Muscle layer of duodenum (tissue), 2 donors: ENCODE measurements around the gene ZNF608.

Experiments used
- H3K27ac ChIP-seq: one replicate; pipeline ENCODE4 v1.7.0; 2013; ENCODE audit warnings: mild to moderate bottlenecking, low read length
- H3K27me3 ChIP-seq: one replicate; pipeline ENCODE4 v1.7.0; 2013; ENCODE audit warnings: low read depth, mild to moderate bottlenecking, control low read depth, low read length
- H3K36me3 ChIP-seq, 2 donors: one replicate each; pipeline ENCODE4 v1.7.0; 2013; ENCODE audit warnings: low read length in 2 of 2, control low read depth in 1 of 2, mild to moderate bottlenecking in 1 of 2; ENCODE audit not compliant: insufficient read depth in 2 of 2, control insufficient read depth in 1 of 2
- H3K4me1 ChIP-seq, 2 donors: one replicate each; pipeline ENCODE4 v1.7.0; 2013; ENCODE audit warnings: low read length in 2 of 2, mild to moderate bottlenecking in 2 of 2, control low read depth in 1 of 2, moderate library complexity in 1 of 2; ENCODE audit not compliant: insufficient read depth in 2 of 2, control insufficient read depth in 1 of 2
- H3K4me3 ChIP-seq, 2 donors: one replicate each; pipeline ENCODE4 v1.7.0; 2013; ENCODE audit warnings: low read length in 2 of 2, low read depth in 1 of 2, mild to moderate bottlenecking in 1 of 2
- H3K9me3 ChIP-seq, 2 donors: one replicate each; pipeline ENCODE4 v1.7.0; 2013; ENCODE audit warnings: low read length in 2 of 2, control low read depth in 1 of 2, mild to moderate bottlenecking in 1 of 2; ENCODE audit not compliant: control insufficient read depth in 1 of 2
- donor health status: healthy.

The ZNF608 gene

GRCh38 chr5:124745928-124746915 lies at the start of gene ZNF608:
TSS of gene ZNF608 (minus strand) at chr5:124746639. CDS start at chr5:124744989, 1,650 bp downstream.
- H3K9me3 ChIP-seq = no peaks in the 10 kb centered on the region

GRCh38 chr5:124795829-124796228 lies 49.4 kb upstream of the ZNF608 start:
- no peak overlapping the region for H3K4me3 ChIP-seq
- no peaks in the 10 kb centered on the region for H3K36me3 ChIP-seq
- H3K27me3 ChIP-seq = no peaks in the 10 kb centered on the region
- peaks cover 0 to 2% of the 10 kb centered on the region in 2 donors for H3K4me1 ChIP-seq
- no peak overlapping the region for H3K27ac ChIP-seq
- no peaks in the 10 kb centered on the region for H3K9me3 ChIP-seq

More at GRCh38 chr5:124745928-124746915, at the start of gene ZNF608:
- Histone ChIP-seq H3K27ac (peak within 1 kb of the TSS; percentile 99), H3K27me3 (no peaks in the 10 kb centered on the region), H3K4me1 (no peaks in the 10 kb centered on the region), H3K36me3 (peaks cover 0 to 4% of the 10 kb centered on the region in 2 donors), H3K4me3 (peak within 1 kb of the TSS; percentile 71 to 86)

- no peak overlapping the region for H3K4me3 ChIP-seq
- H3K4me1 ChIP-seq = peaks cover 0 to 3% of the 10 kb centered on the region in 2 donors
- no peaks in the 10 kb centered on the region for H3K36me3 ChIP-seq
- no peak overlapping the region for H3K27ac ChIP-seq
- no peaks in the 10 kb centered on the region for H3K9me3 ChIP-seq
- no peaks in the 10 kb centered on the region for H3K27me3 ChIP-seq
Observed at GRCh38 chr5:124790895-124791732, 44.7 kb upstream of the ZNF608 start.

GRCh38 chr5:124790301-124790894 lies 44.0 kb upstream of the ZNF608 start:
- no peaks in the 10 kb centered on the region for H3K27me3 ChIP-seq
- H3K36me3 ChIP-seq = no peaks in the 10 kb centered on the region
- H3K27ac ChIP-seq = no peak overlapping the region
- no peaks in the 10 kb centered on the region for H3K9me3 ChIP-seq
- H3K4me1 ChIP-seq = peaks cover 0 to 3% of the 10 kb centered on the region in 2 donors
- H3K4me3 ChIP-seq = no peak overlapping the region

- Histone ChIP-seq H3K9me3 (no peaks in the 10 kb centered on the region), H3K4me1 (peaks cover 0 to 3% of the 10 kb centered on the region in 2 donors), H3K27ac (no peak overlapping the region), H3K27me3 (no peaks in the 10 kb centered on the region), H3K4me3 (no peak overlapping the region), H3K36me3 (no peaks in the 10 kb centered on the region)
Observed at GRCh38 chr5:124789104-124789605, 42.7 kb upstream of the ZNF608 start.

- H3K9me3 ChIP-seq = peaks cover 0 to 4% of the 10 kb centered on the region in 2 donors
- H3K36me3 ChIP-seq = no peaks in the 10 kb centered on the region
- no peaks in the 10 kb centered on the region for H3K4me1 ChIP-seq
- H3K27me3 ChIP-seq = no peaks in the 10 kb centered on the region
- no peak overlapping the region for H3K4me3 ChIP-seq
- H3K27ac ChIP-seq = no peak overlapping the region
Observed at GRCh38 chr5:124783794-124784193, 37.4 kb upstream of the ZNF608 start.

- Histone ChIP-seq H3K27ac (no peak overlapping the region), H3K4me1 (no peaks in the 10 kb centered on the region), H3K9me3 (peaks cover 0 to 4% of the 10 kb centered on the region in 2 donors), H3K4me3 (no peak overlapping the region), H3K27me3 (no peaks in the 10 kb centered on the region), H3K36me3 (no peaks in the 10 kb centered on the region)
Observed at GRCh38 chr5:124783285-124783684, 36.8 kb upstream of the ZNF608 start.

- Histone ChIP-seq H3K4me1 (no peaks in the 10 kb centered on the region), H3K27ac (no peak overlapping the region), H3K4me3 (no peak overlapping the region), H3K9me3 (peaks cover 0 to 4% of the 10 kb centered on the region in 2 donors), H3K27me3 (no peaks in the 10 kb centered on the region), H3K36me3 (no peaks in the 10 kb centered on the region)
Observed at GRCh38 chr5:124782262-124782661, 35.8 kb upstream of the ZNF608 start.

GRCh38 chr5:124780011-124780410 lies 33.6 kb upstream of the ZNF608 start:
- Histone ChIP-seq H3K4me1 (no peaks in the 10 kb centered on the region), H3K27ac (no peak overlapping the region), H3K36me3 (no peaks in the 10 kb centered on the region), H3K4me3 (no peak overlapping the region), H3K9me3 (peaks cover 0 to 4% of the 10 kb centered on the region in 2 donors), H3K27me3 (no peaks in the 10 kb centered on the region)

GRCh38 chr5:124773315-124774311 lies 27.2 kb upstream of the ZNF608 start:
- Histone ChIP-seq H3K27ac (no peak overlapping the region), H3K4me3 (no peak overlapping the region), H3K9me3 (no peaks in the 10 kb centered on the region), H3K4me1 (peaks cover 0 to 4% of the 10 kb centered on the region in 2 donors), H3K36me3 (no peaks in the 10 kb centered on the region), H3K27me3 (no peaks in the 10 kb centered on the region)
